ENCODE results near the gene PEAR1.

GRCh38 chr1:156959925-156960324 is 66.4 kb downstream of the PEAR1 start:
- TF ChIP-seq, protein P1, sequence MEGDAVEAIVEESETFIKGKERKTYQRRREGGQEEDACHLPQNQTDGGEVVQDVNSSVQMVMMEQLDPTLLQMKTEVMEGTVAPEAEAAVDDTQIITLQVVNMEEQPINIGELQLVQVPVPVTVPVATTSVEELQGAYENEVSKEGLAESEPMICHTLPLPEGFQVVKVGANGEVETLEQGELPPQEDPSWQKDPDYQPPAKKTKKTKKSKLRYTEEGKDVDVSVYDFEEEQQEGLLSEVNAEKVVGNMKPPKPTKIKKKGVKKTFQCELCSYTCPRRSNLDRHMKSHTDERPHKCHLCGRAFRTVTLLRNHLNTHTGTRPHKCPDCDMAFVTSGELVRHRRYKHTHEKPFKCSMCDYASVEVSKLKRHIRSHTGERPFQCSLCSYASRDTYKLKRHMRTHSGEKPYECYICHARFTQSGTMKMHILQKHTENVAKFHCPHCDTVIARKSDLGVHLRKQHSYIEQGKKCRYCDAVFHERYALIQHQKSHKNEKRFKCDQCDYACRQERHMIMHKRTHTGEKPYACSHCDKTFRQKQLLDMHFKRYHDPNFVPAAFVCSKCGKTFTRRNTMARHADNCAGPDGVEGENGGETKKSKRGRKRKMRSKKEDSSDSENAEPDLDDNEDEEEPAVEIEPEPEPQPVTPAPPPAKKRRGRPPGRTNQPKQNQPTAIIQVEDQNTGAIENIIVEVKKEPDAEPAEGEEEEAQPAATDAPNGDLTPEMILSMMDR (IDR thresholded peaks at IDR 0.05), result no peak
- TF ChIP-seq POLR2AphosphoS5 (IDR thresholded peaks at IDR 0.05) (no peak), POLR2A (IDR thresholded peaks at IDR 0.05) (no peak)
